ENCODE measurements around the gene SAP30L. TPM values are rescaled to one million over a fixed set of nuclear protein-coding genes. Genes with fewer than 3 reads are reported as not detected.
A peak's percentile ranks its signal among the peaks of the same experiment; 100 is the strongest.

Gene SAP30L
- total and polyA plus RNA-seq, 7 experiments from 2014 or later, result 18.1 to 45.7 (median 34.7) TPM

DNA sequence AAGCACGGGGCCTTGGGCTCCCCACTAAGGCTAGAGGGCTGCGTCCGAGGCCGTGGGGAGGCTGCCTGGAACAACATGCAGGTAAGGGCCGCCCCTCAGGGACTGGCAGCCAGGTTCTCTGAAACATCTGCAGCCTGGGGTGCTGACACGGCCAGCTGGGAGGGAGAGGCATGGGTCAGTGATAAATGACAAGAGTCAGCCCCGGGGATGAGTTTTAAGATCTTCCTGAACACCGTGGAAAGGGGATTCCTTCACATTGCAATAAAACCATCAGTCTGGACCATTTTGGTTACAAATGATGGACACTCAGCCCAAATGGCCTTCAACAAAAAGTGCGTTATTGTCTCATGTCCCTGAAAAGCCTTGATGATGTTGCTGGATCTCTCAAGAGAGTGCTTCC is 32.9 kb upstream of the SAP30L start:
- no peaks in the 10 kb centered on the region for H3K27me3 Mint-ChIP-seq
- POLR2A ChIA-PET, result no interaction called here
- no peak for DNase-seq
- no peak overlapping the region for H3K4me3 Mint-ChIP-seq
- H3K4me1 Mint-ChIP-seq, result peaks cover 0 to 6% (median 0%) of the 10 kb centered on the region in 7 donors
- Histone ChIP-seq H3K27ac (ENCODE audit: low read depth, low read length) (no peak overlapping the region), H3K4me3 (ENCODE audit: low read length) (no peak overlapping the region), H3K4me1 (ENCODE audit: control insufficient read depth in 2 of 2, insufficient read depth in 2 of 2, low read length in 2 of 2) (no peaks in the 10 kb centered on the region), H3K27me3 (ENCODE audit: control insufficient read depth in 2 of 2, insufficient read depth in 2 of 2, low read length in 2 of 2) (no peaks in the 10 kb centered on the region), H3K36me3 (ENCODE audit: control insufficient read depth in 2 of 3, insufficient read depth in 3 of 3, low read length in 3 of 3) (peaks cover 0 to 14% (median 0%) of the 10 kb centered on the region in 3 experiments), H3K9me3 (ENCODE audit: control insufficient read depth in 2 of 3, low read length in 3 of 3) (no peaks in the 10 kb centered on the region)
- no peak for ATAC-seq
- intact Hi-C loops (cut with micrococcal nuclease), result no loop called here
- H3K9me3 Mint-ChIP-seq, result no peaks in the 10 kb centered on the region
- CTCF ChIA-PET, result no interaction called here
- peak overlapping the region in 3 of 9 donors; percentile 16 to 74 (median 54) for H3K27ac Mint-ChIP-seq
- peaks cover 0 to 37% (median 13%) of the 10 kb centered on the region in 5 donors for H3K36me3 Mint-ChIP-seq

GRCh38 chr5:154415114-154415513 is 30.7 kb upstream of the SAP30L start:
- intact Hi-C loops (cut with micrococcal nuclease), result no loop called here
- no peaks in the 10 kb centered on the region for H3K27me3 Mint-ChIP-seq
- ATAC-seq, result no peak
- POLR2A ChIA-PET, result no interaction called here
- peaks cover 0 to 38% (median 13%) of the 10 kb centered on the region in 5 donors for H3K36me3 Mint-ChIP-seq
- Histone ChIP-seq H3K4me1 (ENCODE audit: control insufficient read depth in 2 of 2, insufficient read depth in 2 of 2, low read length in 2 of 2) (no peaks in the 10 kb centered on the region), H3K36me3 (ENCODE audit: control insufficient read depth in 2 of 3, insufficient read depth in 3 of 3, low read length in 3 of 3) (peaks cover 0 to 27% (median 0%) of the 10 kb centered on the region in 3 experiments), H3K27ac (ENCODE audit: low read depth, low read length) (no peak overlapping the region), H3K27me3 (ENCODE audit: control insufficient read depth in 2 of 2, insufficient read depth in 2 of 2, low read length in 2 of 2) (no peaks in the 10 kb centered on the region), H3K9me3 (ENCODE audit: control insufficient read depth in 2 of 3, low read length in 3 of 3) (no peaks in the 10 kb centered on the region), H3K4me3 (ENCODE audit: low read length) (no peak overlapping the region)
- H3K27ac Mint-ChIP-seq, result no peak overlapping the region
- H3K9me3 Mint-ChIP-seq, result no peaks in the 10 kb centered on the region
- H3K4me3 Mint-ChIP-seq, result no peak overlapping the region
- no peak for DNase-seq
- peaks cover 0 to 6% (median 0%) of the 10 kb centered on the region in 7 donors for H3K4me1 Mint-ChIP-seq
- CTCF ChIA-PET, result interaction anchor here (0.7 kb wide), 1 partner anchor 323 kb away, joined by 3 read pairs; no protein-coding TSS in a partner anchor

- Mint-ChIP-seq H3K4me3 (no peak overlapping the region), H3K36me3 (peaks cover 5 to 40% (median 26%) of the 10 kb centered on the region in 5 donors), H3K4me1 (peaks cover 0 to 6% (median under 1%) of the 10 kb centered on the region in 7 donors), H3K9me3 (peaks cover 0 to 6% (median 2%) of the 10 kb centered on the region in 11 donors), H3K27ac (peak overlapping the region in 3 of 9 donors; percentile 26 to 45 (median 44)), H3K27me3 (no peaks in the 10 kb centered on the region)
- ChIA-PET CTCF (no interaction called here), POLR2A (no interaction called here)
- H3K36me3 ChIP-seq (ENCODE audit: control insufficient read depth in 2 of 3, insufficient read depth in 3 of 3, low read length in 3 of 3), result peaks cover 0 to 17% (median 0%) of the 10 kb centered on the region in 3 experiments
- no peaks in the 10 kb centered on the region for H3K4me1 ChIP-seq (ENCODE audit: control insufficient read depth in 2 of 2, insufficient read depth in 2 of 2, low read length in 2 of 2)
- no peak for DNase-seq
- intact Hi-C loops (cut with micrococcal nuclease), result no loop called here
- no peaks in the 10 kb centered on the region for H3K9me3 ChIP-seq (ENCODE audit: control insufficient read depth in 2 of 3, low read length in 3 of 3)
- H3K27me3 ChIP-seq (ENCODE audit: control insufficient read depth in 2 of 2, insufficient read depth in 2 of 2, low read length in 2 of 2), result no peaks in the 10 kb centered on the region
- H3K27ac ChIP-seq (ENCODE audit: low read depth, low read length), result no peak overlapping the region
- no peak overlapping the region for H3K4me3 ChIP-seq (ENCODE audit: low read length)
- no peak for ATAC-seq
Observed at GRCh38 chr5:154418344-154418820, 27.4 kb upstream of the SAP30L start.

DNA sequence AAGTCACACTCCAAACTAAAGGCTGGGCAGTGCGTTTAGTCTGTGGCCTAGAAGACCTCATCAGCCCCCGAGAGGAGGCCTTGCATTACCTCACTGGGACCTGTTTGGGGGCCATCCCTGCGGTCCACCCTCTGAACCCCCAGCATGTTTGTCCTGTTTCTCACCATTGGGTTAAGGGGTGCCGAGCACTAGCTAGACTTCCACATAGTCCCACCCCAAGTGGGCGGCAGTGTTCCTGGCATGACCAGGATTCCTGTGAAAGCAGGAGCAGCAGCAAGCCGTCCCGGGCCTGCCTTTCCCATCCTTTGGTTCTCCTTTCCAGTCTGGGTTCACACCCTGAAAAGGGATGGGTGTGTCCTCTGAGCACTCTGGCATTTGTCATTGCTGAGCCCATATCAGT is 26.6 kb upstream of the SAP30L start:
- H3K9me3 Mint-ChIP-seq, result peaks cover 0 to 11% (median 3%) of the 10 kb centered on the region in 11 donors
- Histone ChIP-seq H3K36me3 (ENCODE audit: control insufficient read depth in 2 of 3, insufficient read depth in 3 of 3, low read length in 3 of 3) (peaks cover 0 to 17% (median 0%) of the 10 kb centered on the region in 3 experiments), H3K27ac (ENCODE audit: low read depth, low read length) (no peak overlapping the region), H3K27me3 (ENCODE audit: control insufficient read depth in 2 of 2, insufficient read depth in 2 of 2, low read length in 2 of 2) (no peaks in the 10 kb centered on the region), H3K4me3 (ENCODE audit: low read length) (no peak overlapping the region), H3K9me3 (ENCODE audit: control insufficient read depth in 2 of 3, low read length in 3 of 3) (no peaks in the 10 kb centered on the region), H3K4me1 (ENCODE audit: control insufficient read depth in 2 of 2, insufficient read depth in 2 of 2, low read length in 2 of 2) (no peaks in the 10 kb centered on the region)
- no peak overlapping the region for H3K27ac Mint-ChIP-seq
- ATAC-seq (no peak), DNase-seq (no peak)
- ChIA-PET POLR2A (no interaction called here), CTCF (no interaction called here)
- H3K4me1 Mint-ChIP-seq, result peaks cover 2 to 10% (median 7%) of the 10 kb centered on the region in 7 donors
- H3K36me3 Mint-ChIP-seq, result peaks cover 5 to 44% (median 33%) of the 10 kb centered on the region in 5 donors
- H3K27me3 Mint-ChIP-seq, result no peaks in the 10 kb centered on the region
- H3K4me3 Mint-ChIP-seq, result no peak overlapping the region
- intact Hi-C loops (cut with micrococcal nuclease), result no loop called here

DNA sequence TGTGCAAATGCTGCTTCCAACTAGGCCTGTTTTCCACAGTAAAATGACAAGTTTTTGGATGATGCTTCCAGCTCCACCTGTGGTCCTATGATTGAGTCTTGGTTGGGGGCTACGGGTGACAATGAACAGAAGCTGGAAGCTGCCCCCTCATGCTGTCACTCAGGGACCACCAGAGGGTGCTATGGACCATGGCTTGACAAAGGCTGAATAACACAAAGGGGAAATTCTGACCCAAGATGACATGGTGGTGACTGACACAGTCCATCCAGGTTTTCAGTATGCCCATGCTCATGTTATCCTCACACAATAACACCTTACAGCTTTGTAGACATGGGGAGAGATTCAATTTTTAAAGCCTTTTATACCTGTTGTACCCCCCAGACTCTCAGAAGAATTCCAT is 23.9 kb upstream of the SAP30L start:
- ATAC-seq (peak; percentile 38), DNase-seq (no peak)
- H3K4me3 ChIP-seq (ENCODE audit: low read length), result no peak overlapping the region
- H3K4me1 ChIP-seq (ENCODE audit: control insufficient read depth in 2 of 2, insufficient read depth in 2 of 2, low read length in 2 of 2), result no peaks in the 10 kb centered on the region
- H3K36me3 ChIP-seq (ENCODE audit: control insufficient read depth in 2 of 3, insufficient read depth in 3 of 3, low read length in 3 of 3), result peaks cover 0 to 17% (median 0%) of the 10 kb centered on the region in 3 experiments
- no peaks in the 10 kb centered on the region for H3K27me3 ChIP-seq (ENCODE audit: control insufficient read depth in 2 of 2, insufficient read depth in 2 of 2, low read length in 2 of 2)
- intact Hi-C loops (cut with micrococcal nuclease), result no loop called here
- Mint-ChIP-seq H3K4me3 (no peak overlapping the region), H3K9me3 (peaks cover 0 to 11% (median 3%) of the 10 kb centered on the region in 11 donors), H3K4me1 (peaks cover 2 to 14% (median 12%) of the 10 kb centered on the region in 7 donors), H3K27me3 (no peaks in the 10 kb centered on the region), H3K27ac (no peak overlapping the region), H3K36me3 (peaks cover 5 to 50% (median 36%) of the 10 kb centered on the region in 5 donors)
- H3K27ac ChIP-seq (ENCODE audit: low read depth, low read length), result no peak overlapping the region
- ChIA-PET CTCF (no interaction called here), POLR2A (no interaction called here)
- H3K9me3 ChIP-seq (ENCODE audit: control insufficient read depth in 2 of 3, low read length in 3 of 3), result no peaks in the 10 kb centered on the region

- no peaks in the 10 kb centered on the region for H3K27me3 ChIP-seq (ENCODE audit: control insufficient read depth in 2 of 2, insufficient read depth in 2 of 2, low read length in 2 of 2)
- Mint-ChIP-seq H3K27me3 (no peaks in the 10 kb centered on the region), H3K27ac (no peak overlapping the region), H3K9me3 (peaks cover 0 to 14% (median 3%) of the 10 kb centered on the region in 11 donors), H3K4me3 (no peak overlapping the region), H3K36me3 (peaks cover 5 to 55% (median 40%) of the 10 kb centered on the region in 5 donors), H3K4me1 (peaks cover 2 to 16% (median 12%) of the 10 kb centered on the region in 7 donors)
- ChIA-PET POLR2A (no interaction called here), CTCF (no interaction called here)
- no peak overlapping the region for H3K27ac ChIP-seq (ENCODE audit: low read depth, low read length)
- intact Hi-C loops (cut with micrococcal nuclease), result no loop called here
- H3K36me3 ChIP-seq (ENCODE audit: control insufficient read depth in 2 of 3, insufficient read depth in 3 of 3, low read length in 3 of 3), result peaks cover 0 to 17% (median 0%) of the 10 kb centered on the region in 3 experiments
- no peak overlapping the region for H3K4me3 ChIP-seq (ENCODE audit: low read length)
- H3K4me1 ChIP-seq (ENCODE audit: control insufficient read depth in 2 of 2, insufficient read depth in 2 of 2, low read length in 2 of 2), result no peaks in the 10 kb centered on the region
- no peak for ATAC-seq
- no peak for DNase-seq
- H3K9me3 ChIP-seq (ENCODE audit: control insufficient read depth in 2 of 3, low read length in 3 of 3), result no peaks in the 10 kb centered on the region
Observed at GRCh38 chr5:154422298-154422697, 23.5 kb upstream of the SAP30L start.

GRCh38 chr5:154428208-154428607 is 17.6 kb upstream of the SAP30L start:
- no peak overlapping the region for H3K27ac Mint-ChIP-seq
- CTCF ChIA-PET, result no interaction called here
- Histone ChIP-seq H3K27ac (ENCODE audit: low read depth, low read length) (no peak overlapping the region), H3K9me3 (ENCODE audit: control insufficient read depth in 2 of 3, low read length in 3 of 3) (no peaks in the 10 kb centered on the region), H3K4me1 (ENCODE audit: control insufficient read depth in 2 of 2, insufficient read depth in 2 of 2, low read length in 2 of 2) (no peaks in the 10 kb centered on the region), H3K36me3 (ENCODE audit: control insufficient read depth in 2 of 3, insufficient read depth in 3 of 3, low read length in 3 of 3) (no peaks in the 10 kb centered on the region), H3K27me3 (ENCODE audit: control insufficient read depth in 2 of 2, insufficient read depth in 2 of 2, low read length in 2 of 2) (no peaks in the 10 kb centered on the region), H3K4me3 (ENCODE audit: low read length) (no peak overlapping the region)
- H3K27me3 Mint-ChIP-seq, result no peaks in the 10 kb centered on the region
- peaks cover 5 to 22% (median 16%) of the 10 kb centered on the region in 7 donors for H3K4me1 Mint-ChIP-seq
- H3K9me3 Mint-ChIP-seq, result peaks cover 0 to 12% (median 0%) of the 10 kb centered on the region in 11 donors
- no peak overlapping the region for H3K4me3 Mint-ChIP-seq
- POLR2A ChIA-PET, result no interaction called here
- H3K36me3 Mint-ChIP-seq, result peaks cover 3 to 39% (median 29%) of the 10 kb centered on the region in 5 donors
- intact Hi-C loops (cut with micrococcal nuclease), result no loop called here
- no peak for ATAC-seq
- DNase-seq, result no peak
